ENCODE data around the gene ANKRD17. TPM values are rescaled to one million over a fixed set of nuclear protein-coding genes. Genes with fewer than 3 reads are reported as not detected.
"Not testable (repeated sequence)": the region's sequence is repeated elsewhere in the genome, so short reads cannot be mapped to it uniquely, and the experiment has no call there.

ANKRD17 gene
- total RNA-seq, 1 donor from 2014 or later, result 67.3 TPM

- Histone ChIP-seq H3K27me3 (no peaks in the 10 kb centered on the region), H4K20me1 (ENCODE audit: low read depth) (peaks cover 18% of the 10 kb centered on the region), H3K79me2 (ENCODE audit: low read depth) (peaks cover 100% of the 10 kb centered on the region), H3K36me3 (peaks cover 7% of the 10 kb centered on the region), H3K4me2 (no peak overlapping the region), H3K9ac (no peak overlapping the region), H3K27ac (no peak overlapping the region), H3K4me3 (no peak overlapping the region), H3K9me3 (ENCODE audit: low read depth) (no peaks in the 10 kb centered on the region), H3K4me1 (no peaks in the 10 kb centered on the region), H2AFZ (replicated peaks) (no peak overlapping the region), H3F3A (ENCODE audit: low read depth) (no peaks in the 10 kb centered on the region)
- no peak overlapping the region for H3K4me3 Mint-ChIP-seq
- peaks cover 47% of the 10 kb centered on the region for H3K36me3 Mint-ChIP-seq
- no peaks in the 10 kb centered on the region for H3K27me3 Mint-ChIP-seq (ENCODE audit: insufficient read depth, low read depth)
- no peak overlapping the region for H3K27ac Mint-ChIP-seq
- no peaks in the 10 kb centered on the region for H3K4me1 Mint-ChIP-seq
- peaks cover 5% of the 10 kb centered on the region for H3K9me3 Mint-ChIP-seq
- no peak for TF ChIP-seq CTCF (IDR thresholded peaks at IDR 0.05)
- no peak for TF ChIP-seq EZH2 (IDR thresholded peaks at IDR 0.05)
- no peak for TF ChIP-seq EZH2phosphoT487 (IDR thresholded peaks at IDR 0.05)
- DNase-seq (ENCODE audit: low spot score), result no peak
These were observed 26.8 kb downstream of the ANKRD17 start for GRCh38 chr4:73231518-73232487.

- Histone ChIP-seq H3K27me3 (no peaks in the 10 kb centered on the region), H3K79me2 (ENCODE audit: low read depth) (peaks cover 98% of the 10 kb centered on the region)
- H3K27me3 Mint-ChIP-seq (ENCODE audit: insufficient read depth, low read depth), result no peaks in the 10 kb centered on the region
These were observed 27.6 kb downstream of the ANKRD17 start for GRCh38 chr4:73230865-73231517.

GRCh38 chr4:73228800-73229199 lies 29.8 kb downstream of the ANKRD17 start:
- Histone ChIP-seq H3K79me2 (ENCODE audit: low read depth) (peaks cover 98% of the 10 kb centered on the region), H4K20me1 (ENCODE audit: low read depth) (peaks cover 12% of the 10 kb centered on the region)
- not testable (repeated sequence) for H3K4me2 ChIP-seq; H3K9me3 ChIP-seq (ENCODE audit: low read depth); H3K27ac Mint-ChIP-seq; H3K9ac ChIP-seq; DNase-seq (ENCODE audit: low spot score); H3K4me3 Mint-ChIP-seq; H3K4me1 Mint-ChIP-seq; H3K27me3 Mint-ChIP-seq (ENCODE audit: insufficient read depth, low read depth); H3K4me1 ChIP-seq; H3K27ac ChIP-seq; H3K9me3 Mint-ChIP-seq; H3K4me3 ChIP-seq; H3K27me3 ChIP-seq; H3K36me3 ChIP-seq; H2AFZ ChIP-seq (replicated peaks); H3F3A ChIP-seq (ENCODE audit: low read depth)
- H3K36me3 Mint-ChIP-seq, result peaks cover 25% of the 10 kb centered on the region

More at GRCh38 chr4:73230865-73231517, 27.6 kb downstream of the ANKRD17 start:
- no peaks in the 10 kb centered on the region for H3F3A ChIP-seq (ENCODE audit: low read depth)
- no peak overlapping the region for H3K27ac ChIP-seq
- H3K9me3 ChIP-seq (ENCODE audit: low read depth), result no peaks in the 10 kb centered on the region
- H3K4me2 ChIP-seq, result no peak overlapping the region
- peaks cover 41% of the 10 kb centered on the region for H3K36me3 Mint-ChIP-seq
- peaks cover 11% of the 10 kb centered on the region for H4K20me1 ChIP-seq (ENCODE audit: low read depth)
- H3K4me1 ChIP-seq, result no peaks in the 10 kb centered on the region
- H2AFZ ChIP-seq (replicated peaks), result no peak overlapping the region
- no peak overlapping the region for H3K4me3 Mint-ChIP-seq
- peak overlapping the region; percentile 80 for H3K27ac Mint-ChIP-seq
- H3K9ac ChIP-seq, result no peak overlapping the region
- no peak overlapping the region for H3K4me3 ChIP-seq
- no peak for DNase-seq (ENCODE audit: low spot score)
- H3K4me1 Mint-ChIP-seq, result no peaks in the 10 kb centered on the region
- H3K36me3 ChIP-seq, result peaks cover 7% of the 10 kb centered on the region
- H3K9me3 Mint-ChIP-seq, result peaks cover 5% of the 10 kb centered on the region
- TF ChIP-seq CTCF (IDR thresholded peaks at IDR 0.05) (no peak), EZH2 (IDR thresholded peaks at IDR 0.05) (no peak), EZH2phosphoT487 (IDR thresholded peaks at IDR 0.05) (no peak)

Data from neural progenitor cell (in vitro differentiated cells).